Chondrocyte (in vitro differentiated cells): ENCODE measurements around the gene EPHB4. TPM values are rescaled to one million over a fixed set of nuclear protein-coding genes. Genes with fewer than 3 reads are reported as not detected.

Source experiments
- DNase-seq: peaks from one replicate; pipeline ENCODE4 v3.0.0; 2021; ENCODE audit warnings: mixed read lengths, low spot score
- H3K27ac Mint-ChIP-seq: one replicate; pipeline ENCODE4 v1.8.0; 2021; ENCODE audit warnings: mild to moderate bottlenecking, moderate library complexity, mixed read lengths; ENCODE audit not compliant: unreplicated experiment
- H3K27me3 Mint-ChIP-seq: 2 replicates; pipeline ENCODE4 v1.8.0; 2021; ENCODE audit warnings: low read depth, mixed read lengths
- H3K36me3 Mint-ChIP-seq: 2 replicates; pipeline ENCODE4 v1.8.0; 2021; ENCODE audit warnings: low read depth, mixed read lengths
- H3K4me1 Mint-ChIP-seq: 2 replicates; pipeline ENCODE4 v1.8.0; 2021; ENCODE audit warnings: low read depth, mild to moderate bottlenecking, mixed read lengths
- H3K4me3 Mint-ChIP-seq: one replicate; pipeline ENCODE4 v1.8.0; 2021; ENCODE audit warnings: mild to moderate bottlenecking, moderate library complexity, mixed read lengths; ENCODE audit not compliant: unreplicated experiment
- H3K9me3 Mint-ChIP-seq: 2 replicates; pipeline ENCODE4 v1.8.0; 2021; ENCODE audit warnings: low read depth, mixed read lengths
- microRNA-seq: library from miRNA; unstranded; fragments of <30 nt; microRNA quantifications from one replicate; pipeline ENCODE4 v1.2.0, GENCODE V29; 2020; ENCODE audit warnings: borderline number of aligned reads
- total RNA-seq: library from RNA; stranded (reverse); gene quantifications from 3 replicates; pipeline ENCODE4 v1.2.1, GENCODE V29; 2021
- TF ChIP-seq, protein P1 (sequence below): fragments of 200-600 bp; sonication (generic); IDR thresholded peaks from 2 replicates; pipeline ENCODE4 v1.5.0; 2021; ENCODE audit warnings: antibody characterized with exemption, mild to moderate bottlenecking, moderate library complexity

The EPHB4 gene
- total RNA-seq, 1 donor from 2014 or later: 60.7 TPM

DNA sequence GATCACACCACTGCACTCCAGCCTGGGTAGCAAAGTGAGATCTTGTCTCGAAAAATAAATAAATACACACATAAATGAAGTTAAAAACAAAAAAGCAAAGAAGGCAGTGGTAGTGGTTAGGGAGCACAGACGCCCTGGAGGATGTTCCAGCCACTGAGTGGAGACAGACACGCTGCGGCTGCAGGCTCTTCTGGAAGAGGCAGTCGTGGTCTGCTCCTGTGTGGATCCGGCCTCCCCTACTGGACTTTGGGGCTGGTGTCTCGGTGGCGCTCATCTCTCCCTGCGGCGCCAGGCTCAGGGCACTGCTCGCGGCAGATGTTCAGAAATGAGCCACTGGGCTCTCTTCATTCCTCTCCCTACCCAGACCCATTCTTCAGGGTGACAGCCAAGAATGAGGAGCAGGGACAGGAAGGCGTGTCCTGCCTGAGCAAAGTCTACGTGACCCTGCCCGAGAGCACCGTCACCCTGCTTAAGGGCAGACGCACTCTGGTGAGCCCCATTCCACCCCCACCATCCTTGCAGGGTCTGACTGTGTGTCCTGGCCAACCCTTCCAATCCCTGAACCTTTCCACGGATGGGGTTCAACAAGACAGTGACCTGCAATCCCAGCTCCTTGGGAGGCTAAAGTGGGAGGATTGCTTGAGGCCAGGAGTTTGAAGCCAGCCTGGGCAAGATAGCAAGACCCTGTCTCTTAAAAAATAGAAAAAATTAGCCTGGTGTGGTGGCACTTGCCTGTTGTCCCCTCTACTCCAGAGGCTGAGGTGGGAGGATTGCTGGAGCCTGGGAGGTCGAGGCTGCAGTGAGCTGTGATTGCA lies 67.8 kb downstream of the EPHB4 start:
- TF ChIP-seq, protein P1, sequence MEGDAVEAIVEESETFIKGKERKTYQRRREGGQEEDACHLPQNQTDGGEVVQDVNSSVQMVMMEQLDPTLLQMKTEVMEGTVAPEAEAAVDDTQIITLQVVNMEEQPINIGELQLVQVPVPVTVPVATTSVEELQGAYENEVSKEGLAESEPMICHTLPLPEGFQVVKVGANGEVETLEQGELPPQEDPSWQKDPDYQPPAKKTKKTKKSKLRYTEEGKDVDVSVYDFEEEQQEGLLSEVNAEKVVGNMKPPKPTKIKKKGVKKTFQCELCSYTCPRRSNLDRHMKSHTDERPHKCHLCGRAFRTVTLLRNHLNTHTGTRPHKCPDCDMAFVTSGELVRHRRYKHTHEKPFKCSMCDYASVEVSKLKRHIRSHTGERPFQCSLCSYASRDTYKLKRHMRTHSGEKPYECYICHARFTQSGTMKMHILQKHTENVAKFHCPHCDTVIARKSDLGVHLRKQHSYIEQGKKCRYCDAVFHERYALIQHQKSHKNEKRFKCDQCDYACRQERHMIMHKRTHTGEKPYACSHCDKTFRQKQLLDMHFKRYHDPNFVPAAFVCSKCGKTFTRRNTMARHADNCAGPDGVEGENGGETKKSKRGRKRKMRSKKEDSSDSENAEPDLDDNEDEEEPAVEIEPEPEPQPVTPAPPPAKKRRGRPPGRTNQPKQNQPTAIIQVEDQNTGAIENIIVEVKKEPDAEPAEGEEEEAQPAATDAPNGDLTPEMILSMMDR: no peak
- H3K27me3 Mint-ChIP-seq: peaks cover 16% of the 10 kb centered on the region
- no peak overlapping the region for H3K4me3 Mint-ChIP-seq
- no peaks in the 10 kb centered on the region for H3K36me3 Mint-ChIP-seq
- no peak overlapping the region for H3K27ac Mint-ChIP-seq
- DNase-seq: no peak
- no peaks in the 10 kb centered on the region for H3K4me1 Mint-ChIP-seq
- no peaks in the 10 kb centered on the region for H3K9me3 Mint-ChIP-seq

GRCh38 chr7:100753750-100754149 lies 73.6 kb downstream of the EPHB4 start:
- TF ChIP-seq, protein P1: no peak
- Mint-ChIP-seq H3K27me3 (peaks cover 30% of the 10 kb centered on the region), H3K27ac (no peak overlapping the region), H3K4me3 (no peak overlapping the region), H3K9me3 (no peaks in the 10 kb centered on the region), H3K4me1 (no peaks in the 10 kb centered on the region), H3K36me3 (peaks cover 2% of the 10 kb centered on the region)
- DNase-seq: no peak

DNA sequence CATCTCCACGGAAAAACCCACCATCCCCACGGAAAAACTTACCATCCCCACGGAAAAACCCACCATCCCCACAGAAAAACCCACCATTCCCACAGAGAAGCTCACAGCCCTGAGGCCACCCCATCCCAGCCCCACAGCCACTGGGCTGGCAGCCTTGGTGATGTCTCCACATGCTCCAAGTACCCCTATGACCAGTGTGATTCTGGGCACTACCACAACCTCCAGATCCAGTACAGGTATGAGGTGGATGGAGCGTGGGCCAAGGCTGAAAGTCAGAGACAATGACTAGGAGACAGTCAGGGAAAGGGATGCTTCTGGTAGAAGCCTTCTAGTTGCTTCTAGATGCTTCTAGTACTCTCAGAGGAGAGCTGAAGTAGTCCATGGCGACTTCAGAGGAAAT lies 74.3 kb downstream of the EPHB4 start:
- Mint-ChIP-seq H3K27me3 (peaks cover 30% of the 10 kb centered on the region), H3K36me3 (peaks cover 2% of the 10 kb centered on the region), H3K27ac (no peak overlapping the region), H3K9me3 (no peaks in the 10 kb centered on the region), H3K4me1 (no peaks in the 10 kb centered on the region), H3K4me3 (no peak overlapping the region)
- DNase-seq: no peak
- TF ChIP-seq, protein P1: no peak

Small RNA genes lying within 50 kb of the gene (microRNA-seq; reads per million reads assigned to microRNA genes)
- 1.7 reads per million for gene MIR6875

Other genes with a start within 250 kb of the EPHB4 start
- 42.0 to 45.8 TPM (median 43.9 TPM) in 3 replicates for gene LRCH4, start 241.4 kb downstream of the EPHB4 start, total RNA-seq
- gene FBXO24, start 241.2 kb downstream of the EPHB4 start, total RNA-seq: 0.57 to 1.2 TPM (median 0.82 TPM) in 3 replicates
- gene PCOLCE, start 225.2 kb downstream of the EPHB4 start, total RNA-seq: 153 to 203 TPM (median 153 TPM) in 3 replicates
- gene MOSPD3, start 215.0 kb downstream of the EPHB4 start, total RNA-seq: 13.9 to 17.5 TPM (median 17.3 TPM) in 3 replicates
- gene TFR2, start 186.0 kb downstream of the EPHB4 start, total RNA-seq: 0.87 to 2.1 TPM (median 1.8 TPM) in 3 replicates
- not detected in 3 replicates for gene ACTL6B, start 171.1 kb downstream of the EPHB4 start, total RNA-seq
- gene GNB2, start 153.8 kb downstream of the EPHB4 start, total RNA-seq: 191 to 204 TPM (median 202 TPM) in 3 replicates
- 29.2 to 32.8 TPM (median 31.7 TPM) in 3 replicates for gene GIGYF1, start 133.3 kb downstream of the EPHB4 start, total RNA-seq
- gene POP7, start 121.4 kb downstream of the EPHB4 start, total RNA-seq: 24.2 to 31.8 TPM (median 25.5 TPM) in 3 replicates
- not detected in 3 replicates for gene EPO, start 107.1 kb downstream of the EPHB4 start, total RNA-seq
- not detected in 3 replicates for gene ZAN, start 93.9 kb downstream of the EPHB4 start, total RNA-seq
- gene SLC12A9, start 25.2 kb upstream of the EPHB4 start, total RNA-seq: 23.5 to 26.6 TPM (median 26.0 TPM) in 3 replicates
- gene TRIP6, start 39.9 kb upstream of the EPHB4 start, total RNA-seq: 91.6 to 104 TPM (median 98.4 TPM) in 3 replicates
- 104 to 138 TPM (median 105 TPM) in 3 replicates for gene SRRT, start 47.6 kb upstream of the EPHB4 start, total RNA-seq
- 4.1 to 5.0 TPM (median 4.3 TPM) in 3 replicates for gene UFSP1, start 62.2 kb upstream of the EPHB4 start, total RNA-seq
- 1.4 to 2.9 TPM (median 2.6 TPM) in 3 replicates for gene ACHE, start 68.4 kb upstream of the EPHB4 start, total RNA-seq
- not detected in 3 replicates for gene MUC3A, start 122.0 kb upstream of the EPHB4 start, total RNA-seq
- not detected in 3 replicates for gene MUC12, start 142.0 kb upstream of the EPHB4 start, total RNA-seq
- gene MUC17, start 192.6 kb upstream of the EPHB4 start, total RNA-seq: not detected in 3 replicates